GM11168 (cell line): ENCODE results near the gene PPP1R27.

ENCODE experiments used
- in situ Hi-C: fragments of 300-500 bp; cut with MboI; formaldehyde crosslinking; loops from one replicate; pipeline ENCODE4 v1.12.0; 2022; ENCODE audit warnings: low sequenced_read_pairs; ENCODE audit not compliant: unreplicated experiment

Gene PPP1R27

GRCh38 chr17:81842725-81843504, 8.1 kb upstream of the PPP1R27 start:
- in situ Hi-C loops: loop anchor here (25.0 kb wide), 1 partner anchor 106 kb away; no protein-coding TSS in a partner anchor

- in situ Hi-C loops: loop anchor here (25.0 kb wide), 1 partner anchor 105 kb away; no protein-coding TSS in a partner anchor
These were observed 7.5 kb upstream of the PPP1R27 start for GRCh38 chr17:81842378-81842724.

GRCh38 chr17:81841866-81842265, 7.0 kb upstream of the PPP1R27 start:
- in situ Hi-C loops: loop anchor here (25.0 kb wide), 1 partner anchor 105 kb away; no protein-coding TSS in a partner anchor

- in situ Hi-C loops: loop anchor here (25.0 kb wide), 1 partner anchor 104 kb away; no protein-coding TSS in a partner anchor
These were observed 6.3 kb upstream of the PPP1R27 start for GRCh38 chr17:81840826-81841778.

- in situ Hi-C loops: loop anchor here (25.0 kb wide), 1 partner anchor 103 kb away; no protein-coding TSS in a partner anchor
These were observed 5.2 kb upstream of the PPP1R27 start for GRCh38 chr17:81840059-81840458.

GRCh38 chr17:81839301-81839700, 4.5 kb upstream of the PPP1R27 start:
- in situ Hi-C loops: loop anchor here (25.0 kb wide), 1 partner anchor 102 kb away; no protein-coding TSS in a partner anchor

- in situ Hi-C loops: loop anchor here (25.0 kb wide), 1 partner anchor 102 kb away; no protein-coding TSS in a partner anchor
These were observed 4.0 kb upstream of the PPP1R27 start for GRCh38 chr17:81838753-81839255.

GRCh38 chr17:81837641-81838040, 2.8 kb upstream of the PPP1R27 start:
- in situ Hi-C loops: loop anchor here (25.0 kb wide), 1 partner anchor 100 kb away; no protein-coding TSS in a partner anchor

GRCh38 chr17:81833921-81834830, 674 bp downstream of the PPP1R27 start:
- in situ Hi-C loops: loop anchor here (25.0 kb wide), 1 partner anchor 97 kb away; no protein-coding TSS in a partner anchor

GRCh38 chr17:81833160-81833920, 1.5 kb downstream of the PPP1R27 start, which contains the start of gene MCRIP1:
MCRIP1 (minus strand) TSS chr17:81833291; CDS start chr17:81824506, 8,785 bp downstream.
- in situ Hi-C loops: loop anchor here (25.0 kb wide), 1 partner anchor 96 kb away; no protein-coding TSS in a partner anchor

GRCh38 chr17:81832608-81833159, 2.2 kb downstream of the PPP1R27 start:
- in situ Hi-C loops: loop anchor here (25.0 kb wide), 1 partner anchor 95 kb away; no protein-coding TSS in a partner anchor

GRCh38 chr17:81831957-81832607, 2.8 kb downstream of the PPP1R27 start:
- in situ Hi-C loops: loop anchor here (25.0 kb wide), 1 partner anchor 95 kb away; no protein-coding TSS in a partner anchor

GRCh38 chr17:81831563-81831956, 3.3 kb downstream of the PPP1R27 start:
- in situ Hi-C loops: loop anchor here (25.0 kb wide), 1 partner anchor 94 kb away; no protein-coding TSS in a partner anchor

- in situ Hi-C loops: loop anchor here (25.0 kb wide), 1 partner anchor 93 kb away; no protein-coding TSS in a partner anchor
These were observed 5.0 kb downstream of the PPP1R27 start for GRCh38 chr17:81829858-81830257.

GRCh38 chr17:81828656-81829055, 6.2 kb downstream of the PPP1R27 start:
- in situ Hi-C loops: loop anchor here (25.0 kb wide), 1 partner anchor 91 kb away; no protein-coding TSS in a partner anchor

GRCh38 chr17:81825841-81826466, 8.9 kb downstream of the PPP1R27 start:
- in situ Hi-C loops: loop anchor here (25.0 kb wide), 1 partner anchor 89 kb away; no protein-coding TSS in a partner anchor

- in situ Hi-C loops: no loop called here
These were observed 10.3 kb downstream of the PPP1R27 start for GRCh38 chr17:81824595-81824994.
